SK-MEL-5 (cell line): ENCODE data around the gene GPR50. TPM values are rescaled to one million over a fixed set of nuclear protein-coding genes. Genes with fewer than 3 reads are reported as not detected.

Experiments
- DNase-seq: peaks from one replicate; pipeline ENCODE4 v3.0.0-alpha.2; 2016; ENCODE audit warnings: low read depth, low spot score
- in situ Hi-C: cut with HindIII; loops from 2 replicates; pipeline ENCODE4 v1.10.0; 2016; ENCODE audit warnings: low sequenced_read_pairs, high pct_unique_total_duplicates, low pct_unique_long_range_greater_than_20kb
- small RNA-seq, 2 experiments: library from RNA; depleted of rRNA; stranded (forward); fragments of <200 nt; gene quantifications; one replicate each; pipeline ENCODE3, GENCODE V24; 2014
- total RNA-seq: library from RNA; depleted of rRNA; stranded (reverse); fragments of >200 nt; shearing (Covaris generic); gene quantifications from 2 replicates; pipeline ENCODE4 v1.2.3, GENCODE V29; 2014; rRNA removed

The GPR50 gene
- total RNA-seq, 1 experiment from 2014 or later: not detected

DNA sequence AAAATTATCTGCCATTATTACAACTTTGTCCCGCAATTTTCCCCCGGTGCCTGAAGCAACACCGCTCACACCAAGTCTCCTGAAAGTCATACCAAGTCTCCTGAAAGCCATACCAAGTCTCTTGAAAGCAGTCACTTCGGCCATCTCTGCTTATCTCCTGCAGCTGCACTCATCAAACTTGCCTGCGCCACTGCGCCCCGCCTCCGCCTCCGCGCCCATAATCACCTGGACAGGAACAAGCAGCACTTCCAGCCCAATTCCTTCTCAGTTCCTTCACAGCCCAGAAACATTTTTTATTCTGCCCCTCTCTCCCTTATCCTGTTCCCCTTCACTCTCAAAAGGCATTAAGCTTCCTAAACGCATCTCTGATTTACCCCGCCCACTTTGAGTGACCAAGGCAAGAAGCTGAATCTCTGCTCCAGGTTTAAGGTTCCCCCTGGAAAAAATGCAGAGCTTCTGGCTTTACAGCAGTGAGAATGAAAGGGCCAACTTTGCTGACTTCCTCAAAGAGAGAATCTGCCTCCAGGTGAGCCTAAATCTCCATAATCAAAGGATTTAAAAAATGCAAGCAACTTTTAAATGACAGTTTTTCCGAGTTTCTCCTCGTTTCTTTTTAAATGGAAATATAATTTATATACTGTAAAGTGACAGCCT lies 7.7 kb downstream of the GPR50 start:
- no peak for DNase-seq
- in situ Hi-C loops: no loop called here

GRCh38 chrX:151184705-151185104 lies 8.3 kb downstream of the GPR50 start:
- in situ Hi-C loops: no loop called here
- DNase-seq: no peak

DNA sequence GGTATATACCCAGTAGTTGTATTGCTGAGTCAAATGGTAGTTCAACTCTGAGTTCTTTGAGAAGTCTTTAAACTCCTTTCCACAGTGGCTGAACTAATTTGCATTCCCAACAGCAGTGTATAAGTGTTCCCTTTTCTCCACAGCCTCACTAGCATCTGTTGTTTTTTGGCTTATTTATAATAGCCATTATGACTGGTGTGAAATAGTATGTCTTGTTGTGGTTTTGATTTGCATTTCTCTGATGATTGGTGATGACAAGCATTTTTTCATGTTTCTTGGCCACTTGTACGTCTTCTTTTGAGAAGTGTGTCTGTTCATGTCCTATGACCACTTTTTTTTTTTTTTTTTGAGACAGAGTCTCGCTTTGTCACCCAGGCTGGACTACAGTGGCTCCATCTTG lies 30.5 kb downstream of the GPR50 start:
- in situ Hi-C loops: no loop called here

GRCh38 chrX:151225843-151226242 lies 49.5 kb downstream of the GPR50 start:
- in situ Hi-C loops: no loop called here

More for the DNA sequence above, 30.5 kb downstream of the GPR50 start:
- no peak for DNase-seq

DNA sequence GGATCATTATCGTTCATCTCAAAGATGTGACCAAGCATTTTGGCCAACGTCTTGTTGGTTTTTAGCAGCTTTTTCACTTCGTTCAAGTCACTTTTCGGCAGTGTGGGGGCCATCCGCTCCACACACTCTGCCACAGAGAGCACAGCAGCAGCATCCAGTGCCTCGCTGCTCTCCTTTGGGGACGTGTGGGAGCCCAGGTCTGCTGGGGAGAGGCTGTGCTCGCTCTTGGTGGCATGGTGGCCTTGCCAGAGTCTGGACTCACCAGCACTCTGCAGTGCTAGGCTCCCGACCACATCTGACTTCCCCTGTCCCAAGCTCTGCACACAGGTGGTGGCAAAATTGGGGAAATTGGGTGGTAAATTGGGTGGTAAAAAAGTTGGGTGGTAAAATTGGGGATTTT lies 50.6 kb downstream of the GPR50 start:
- in situ Hi-C loops: no loop called here
- no peak for DNase-seq

More at GRCh38 chrX:151225843-151226242, 49.5 kb downstream of the GPR50 start:
- no peak for DNase-seq

- no peak for DNase-seq
- in situ Hi-C loops: no loop called here
These were observed 51.2 kb downstream of the GPR50 start for GRCh38 chrX:151227627-151228026.

- DNase-seq: no peak
- in situ Hi-C loops: no loop called here
These were observed 52.6 kb downstream of the GPR50 start for GRCh38 chrX:151228935-151229334.

Small RNA genes within 50 kb of the gene (small RNA-seq; reads per million reads assigned to genes)
- 0 reads per million in 2 experiments for gene MIR4330

Other genes starting within 250 kb of the GPR50 start
- 47.0 and 47.7 TPM in 2 replicates for gene HMGB3, start 193.2 kb upstream of the GPR50 start, total RNA-seq
- gene VMA21, start 220.6 kb downstream of the GPR50 start, total RNA-seq: 89.7 and 95.4 TPM in 2 replicates